AG10803 (cell line): ENCODE data around the gene CERK.

Experiments used
- DNase-seq: peaks from one replicate; pipeline ENCODE4 v3.0.0; 2010; ENCODE audit warnings: low read depth
- H3K4me3 ChIP-seq: 2 replicates; pipeline ENCODE4 v1.5.1; 2011; ENCODE audit warnings: mild to moderate bottlenecking, low read length, control low read depth
- CTCF ChIP-seq: conservative IDR thresholded peaks from 2 replicates; pipeline ENCODE4 v1.5.1; 2011; ENCODE audit warnings: mild to moderate bottlenecking, low read length, control low read depth, inconsistent platforms

Gene CERK

DNA sequence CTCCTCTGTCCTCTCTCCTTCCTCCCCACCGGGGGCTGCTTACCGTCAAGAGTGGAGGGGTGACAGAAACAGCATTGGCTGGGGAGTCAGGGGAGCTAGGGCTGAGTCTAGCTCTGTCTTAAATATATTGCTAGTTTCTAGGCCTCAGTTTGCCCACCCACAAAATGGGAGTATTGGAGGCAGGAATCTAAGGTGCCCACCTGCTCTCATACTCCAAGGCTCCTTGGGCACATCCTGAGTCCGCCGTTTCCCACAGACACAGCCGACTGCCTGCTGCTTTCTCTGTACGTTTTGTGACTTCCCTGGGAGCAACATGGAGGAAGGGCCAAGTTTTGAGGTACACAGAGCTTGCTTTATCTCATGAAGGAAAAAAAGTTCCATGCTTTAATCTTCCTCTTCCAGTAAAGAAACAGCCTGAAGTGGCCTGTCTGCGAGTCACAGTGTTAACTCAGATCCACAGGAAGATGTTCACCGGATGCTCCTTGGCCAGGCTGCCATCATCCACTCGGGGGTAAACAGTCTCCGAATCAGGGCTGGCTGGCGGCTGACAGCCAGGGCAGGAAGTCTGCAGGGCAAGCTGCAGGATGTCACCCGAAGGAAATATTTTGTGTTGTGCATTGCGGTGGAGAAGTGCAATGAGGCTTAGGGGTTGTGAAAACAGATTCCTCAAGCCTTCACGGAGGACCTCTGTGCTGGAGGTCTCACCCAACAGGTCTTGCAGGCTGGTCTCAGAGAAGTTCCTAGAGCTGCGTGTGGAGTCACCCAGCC, 11.0 kb upstream of the CERK start:
- peak; percentile 72 for DNase-seq
- H3K4me3 ChIP-seq = no peak overlapping the region
- no peak for TF ChIP-seq CTCF

DNA sequence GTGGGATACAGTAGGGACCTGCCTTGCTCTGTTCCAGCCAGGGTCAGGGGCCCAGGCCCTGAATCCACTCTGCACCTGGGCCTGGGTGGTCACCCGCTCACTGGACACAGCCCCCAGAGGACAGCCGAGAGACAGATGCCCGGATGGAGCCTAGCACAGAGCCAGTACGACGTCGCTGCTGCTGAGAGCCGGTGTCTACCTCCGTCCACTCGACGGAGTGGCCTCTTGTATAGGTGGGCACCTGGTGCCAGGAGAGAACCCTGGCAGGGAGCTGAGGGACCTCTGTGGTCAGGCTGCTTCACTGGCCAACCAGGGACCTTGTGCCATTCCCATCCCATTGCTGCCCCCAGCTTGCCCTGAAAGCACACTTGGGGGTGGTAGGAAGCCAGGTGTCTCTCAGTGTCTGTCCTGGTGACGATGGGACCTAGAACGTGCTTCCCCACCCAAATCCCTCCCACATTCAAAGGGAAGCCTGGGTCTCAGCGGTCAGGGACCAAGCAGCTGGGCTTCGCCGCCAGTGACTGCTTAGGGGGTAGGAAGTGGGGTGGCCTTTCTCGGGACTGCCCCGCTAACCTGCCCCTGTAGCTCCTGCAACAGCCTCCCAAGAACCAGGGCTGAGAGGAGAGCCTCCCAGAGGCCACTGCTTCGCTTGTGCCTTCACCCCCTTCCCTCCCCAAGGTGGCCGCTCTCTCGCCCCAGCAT, 10.3 kb upstream of the CERK start:
- DNase-seq = no peak
- TF ChIP-seq CTCF = no peak
- H3K4me3 ChIP-seq = no peak overlapping the region

DNA sequence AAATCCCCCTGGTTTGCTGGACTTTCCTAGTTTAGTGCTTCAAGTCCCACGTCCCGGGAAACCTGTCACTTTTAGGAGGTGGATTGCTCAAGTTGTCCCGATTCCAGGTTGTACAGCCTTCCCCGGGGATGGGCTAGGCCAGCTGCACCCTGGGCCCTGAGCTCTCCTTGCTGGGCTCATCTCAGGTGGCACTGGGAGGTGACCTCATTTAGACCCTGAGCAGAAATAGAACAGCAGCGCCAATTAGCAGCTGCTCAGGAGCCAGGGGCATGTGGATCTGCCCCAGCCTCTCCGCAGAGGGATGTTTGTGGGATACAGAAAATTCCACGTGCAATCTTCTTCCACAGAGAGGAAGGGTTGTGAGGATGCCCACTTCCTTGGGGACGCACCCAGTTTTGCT, 9.6 kb upstream of the CERK start:
- no peak for DNase-seq
- no peak overlapping the region for H3K4me3 ChIP-seq
- no peak for TF ChIP-seq CTCF

- H3K4me3 ChIP-seq = no peak overlapping the region
- DNase-seq = no peak
- TF ChIP-seq CTCF = no peak
These were observed 8.6 kb upstream of the CERK start for GRCh38 chr22:46746620-46747019.

GRCh38 chr22:46746192-46746591, 8.1 kb upstream of the CERK start:
- TF ChIP-seq CTCF = no peak
- no peak overlapping the region for H3K4me3 ChIP-seq
- no peak for DNase-seq

- DNase-seq = no peak
- no peak overlapping the region for H3K4me3 ChIP-seq
These were observed 6.5 kb upstream of the CERK start for GRCh38 chr22:46744581-46744980.

More at GRCh38 chr22:46744581-46744980, 6.5 kb upstream of the CERK start:
- TF ChIP-seq CTCF = no peak
